HG03139 (cell line): ENCODE results near the gene PLA2G4E.

Experiments used
- ATAC-seq: cut with Tn5 transposase; IDR thresholded peaks from one replicate; pipeline ENCODE4 v1.9.1; 2021; ENCODE audit not compliant: unreplicated experiment

PLA2G4E gene

GRCh38 chr15:41981371-41982132 lies 39.3 kb downstream of the PLA2G4E start:
- no peak for ATAC-seq

GRCh38 chr15:41980654-41981323 lies 40.1 kb downstream of the PLA2G4E start:
- no peak for ATAC-seq

GRCh38 chr15:41979493-41980266 lies 41.2 kb downstream of the PLA2G4E start:
- no peak for ATAC-seq

GRCh38 chr15:41978534-41978933 lies 42.3 kb downstream of the PLA2G4E start:
- ATAC-seq: no peak

- ATAC-seq: no peak
These were observed 43.0 kb downstream of the PLA2G4E start for GRCh38 chr15:41977757-41978383.

- ATAC-seq: no peak
These were observed 45.2 kb downstream of the PLA2G4E start for GRCh38 chr15:41975669-41976068.

GRCh38 chr15:41974041-41974440 lies 46.8 kb downstream of the PLA2G4E start:
- no peak for ATAC-seq

GRCh38 chr15:41972253-41973242 lies 48.3 kb downstream of the PLA2G4E start, which contains the start of gene EHD4:
TSS of gene EHD4 (minus strand) at chr15:41972557. CDS start at chr15:41972494, 63 bp downstream.
- peak; percentile 72 for ATAC-seq

GRCh38 chr15:41971895-41972252 lies 49.0 kb downstream of the PLA2G4E start:
- ATAC-seq: peak; percentile 14

- ATAC-seq: peak; percentile 30
These were observed 49.5 kb downstream of the PLA2G4E start for GRCh38 chr15:41971089-41971894.

- ATAC-seq: no peak
These were observed 50.4 kb downstream of the PLA2G4E start for GRCh38 chr15:41970456-41970855.

GRCh38 chr15:41969851-41970431 lies 50.9 kb downstream of the PLA2G4E start:
- ATAC-seq: no peak

GRCh38 chr15:41968701-41969100 lies 52.1 kb downstream of the PLA2G4E start:
- ATAC-seq: no peak

GRCh38 chr15:41967506-41968206 lies 53.2 kb downstream of the PLA2G4E start:
- ATAC-seq: no peak

- ATAC-seq: no peak
These were observed 53.8 kb downstream of the PLA2G4E start for GRCh38 chr15:41966920-41967465.

GRCh38 chr15:41966414-41966812 lies 54.4 kb downstream of the PLA2G4E start:
- ATAC-seq: no peak

GRCh38 chr15:41965441-41966413 lies 55.1 kb downstream of the PLA2G4E start:
- no peak for ATAC-seq
